Mesendoderm (in vitro differentiated cells): Measurements from ENCODE around the gene HMGA1.

ENCODE experiments used
- DNase-seq: peaks from one replicate; pipeline ENCODE4 v3.0.0; 2013
- H2AK5ac ChIP-seq: 2 replicates; pipeline ENCODE4 v1.6.1; 2013; ENCODE audit warnings: low read length, inconsistent platforms
- H2BK120ac ChIP-seq: 2 replicates; pipeline ENCODE4 v1.6.1; 2013; ENCODE audit warnings: low read depth, mild to moderate bottlenecking, low read length, moderate library complexity, mixed read lengths
- H2BK15ac ChIP-seq: replicated peaks from 2 replicates; pipeline ENCODE4 v1.6.1; 2013; ENCODE audit warnings: low read depth, mild to moderate bottlenecking, moderate library complexity
- H2BK5ac ChIP-seq: 2 replicates; pipeline ENCODE4 v1.6.1; 2013; ENCODE audit warnings: low read length, inconsistent platforms
- H3K18ac ChIP-seq: 2 replicates; pipeline ENCODE4 v1.6.1; 2013; ENCODE audit warnings: mild to moderate bottlenecking, low read length, mixed read lengths
- H3K23ac ChIP-seq: one replicate; pipeline ENCODE4 v1.6.1; 2013; ENCODE audit warnings: low read length
- H3K27ac ChIP-seq: 2 replicates; pipeline ENCODE4 v1.5.1; 2013; ENCODE audit warnings: low read depth, mild to moderate bottlenecking, inconsistent platforms, low read length, moderate library complexity
- H3K27me3 ChIP-seq: 2 replicates; pipeline ENCODE4 v1.6.1; 2013; ENCODE audit warnings: low read length, control low read depth, mild to moderate bottlenecking, inconsistent platforms; ENCODE audit not compliant: insufficient read depth, poor library complexity
- H3K36me3 ChIP-seq: 2 replicates; pipeline ENCODE4 v1.6.1; 2013; ENCODE audit warnings: low read length, inconsistent platforms; ENCODE audit not compliant: control insufficient read depth, insufficient read depth
- H3K4ac ChIP-seq: one replicate; pipeline ENCODE4 v1.6.1; 2013; ENCODE audit warnings: low read depth, mild to moderate bottlenecking, low read length, moderate library complexity
- H3K4me1 ChIP-seq: 2 replicates; pipeline ENCODE4 v1.6.1; 2013; ENCODE audit warnings: low read depth, low read length, inconsistent platforms; ENCODE audit not compliant: control insufficient read depth
- H3K4me2 ChIP-seq: 2 replicates; pipeline ENCODE4 v1.6.1; 2013; ENCODE audit warnings: low read length
- H3K4me3 ChIP-seq: 2 replicates; pipeline ENCODE4 v1.5.1; 2013; ENCODE audit warnings: mild to moderate bottlenecking, low read length
- H3K56ac ChIP-seq: one replicate; pipeline ENCODE4 v1.6.1; 2013; ENCODE audit warnings: low read length
- H3K79me1 ChIP-seq: 2 replicates; pipeline ENCODE4 v1.6.1; 2013; ENCODE audit warnings: low read length, inconsistent platforms
- H3K79me2 ChIP-seq: 2 replicates; pipeline ENCODE4 v1.6.1; 2013; ENCODE audit warnings: mild to moderate bottlenecking, low read length; ENCODE audit not compliant: control insufficient read depth, insufficient read depth
- H3K9ac ChIP-seq: 2 replicates; pipeline ENCODE4 v1.6.1; 2013; ENCODE audit warnings: low read length, inconsistent platforms
- H4K5ac ChIP-seq: one replicate; pipeline ENCODE4 v1.6.1; 2013; ENCODE audit warnings: low read length
- H4K8ac ChIP-seq: one replicate; pipeline ENCODE4 v1.6.1; 2013; ENCODE audit warnings: low read depth, mild to moderate bottlenecking, control low read depth, low read length, moderate library complexity
- WGBS: extraction: QIAGEN DNeasy Blood & Tissue Kit; methylation state at CpG from one replicate; pipeline ENCODE4 v1.1.7; 2013; ENCODE audit warnings: low lambda C conversion rate, missing lambda C conversion rate; ENCODE audit not compliant: insufficient coverage; ENCODE audit errors: extremely low coverage; 5-methylcytosine and 5-hydroxymethylcytosine counted together

The HMGA1 gene

DNA sequence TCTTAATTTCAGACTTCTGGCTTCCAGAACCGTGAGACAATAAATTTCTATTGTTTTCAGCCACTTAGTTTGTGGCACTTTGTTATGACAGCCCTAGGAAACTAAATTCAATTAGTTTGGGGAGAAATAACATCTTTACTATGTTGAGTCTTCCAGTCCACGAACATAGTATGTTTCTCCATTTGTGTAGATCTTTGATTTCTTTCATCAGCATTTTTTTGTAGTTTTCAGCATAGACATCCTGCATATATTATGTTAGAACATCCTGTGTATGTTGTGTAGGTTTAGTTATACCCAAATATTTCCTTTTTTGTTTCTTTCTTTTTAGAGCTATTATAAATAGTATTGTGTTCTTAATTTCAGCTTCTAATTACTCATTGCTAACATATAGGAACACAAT, 18.0 kb upstream of the HMGA1 start:
- Histone ChIP-seq H3K36me3 (no peaks in the 10 kb centered on the region), H2BK15ac (no peak overlapping the region), H3K56ac (no peak overlapping the region), H3K27ac (no peak overlapping the region), H3K79me2 (no peaks in the 10 kb centered on the region), H3K4ac (no peak overlapping the region), H3K4me3 (no peak overlapping the region), H3K27me3 (no peaks in the 10 kb centered on the region), H3K18ac (no peak overlapping the region), H4K5ac (no peak overlapping the region), H2BK120ac (no peak overlapping the region), H3K4me2 (no peak overlapping the region), H3K23ac (no peak overlapping the region), H2AK5ac (no peak overlapping the region), H3K9ac (no peak overlapping the region), H3K4me1 (peaks cover 1% of the 10 kb centered on the region), H3K79me1 (no peaks in the 10 kb centered on the region), H2BK5ac (no peak overlapping the region), H4K8ac (no peak overlapping the region)
- no peak for DNase-seq
- WGBS, result no CpG with 5 or more reads among the region's 2 CpGs

DNA sequence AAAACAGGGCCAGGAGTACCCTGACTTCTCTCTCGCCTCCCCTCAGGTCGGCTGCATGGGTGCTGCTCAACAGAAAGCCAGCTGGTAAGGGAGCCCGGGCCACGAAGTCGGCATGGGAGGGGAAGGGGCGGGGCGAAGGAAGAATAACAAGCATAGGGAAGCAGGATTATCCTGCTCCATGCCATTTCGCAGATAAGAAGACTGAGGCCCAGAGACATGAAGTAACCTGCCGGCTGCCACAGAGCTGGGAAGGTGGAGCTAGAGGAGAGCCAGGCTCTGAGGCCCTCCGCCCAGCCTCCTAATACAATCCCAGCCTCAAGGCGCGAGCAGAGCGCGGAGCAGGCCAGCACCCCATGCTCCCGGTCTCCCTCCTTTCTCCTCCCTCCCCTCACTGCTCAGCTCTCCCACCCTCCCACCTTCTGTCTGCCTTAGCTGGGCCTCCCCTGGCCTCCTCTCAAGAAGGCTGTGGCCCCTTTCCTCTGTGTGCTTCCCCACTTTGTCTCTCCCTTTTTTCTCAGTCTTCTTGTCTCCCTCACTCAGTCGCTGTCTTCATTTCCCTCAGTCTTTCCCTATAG, 13.2 kb upstream of the HMGA1 start:
- H3K56ac ChIP-seq, result peak overlapping the region; percentile 90
- no peak for DNase-seq
- H3K4me3 ChIP-seq, result no peak overlapping the region

DNA sequence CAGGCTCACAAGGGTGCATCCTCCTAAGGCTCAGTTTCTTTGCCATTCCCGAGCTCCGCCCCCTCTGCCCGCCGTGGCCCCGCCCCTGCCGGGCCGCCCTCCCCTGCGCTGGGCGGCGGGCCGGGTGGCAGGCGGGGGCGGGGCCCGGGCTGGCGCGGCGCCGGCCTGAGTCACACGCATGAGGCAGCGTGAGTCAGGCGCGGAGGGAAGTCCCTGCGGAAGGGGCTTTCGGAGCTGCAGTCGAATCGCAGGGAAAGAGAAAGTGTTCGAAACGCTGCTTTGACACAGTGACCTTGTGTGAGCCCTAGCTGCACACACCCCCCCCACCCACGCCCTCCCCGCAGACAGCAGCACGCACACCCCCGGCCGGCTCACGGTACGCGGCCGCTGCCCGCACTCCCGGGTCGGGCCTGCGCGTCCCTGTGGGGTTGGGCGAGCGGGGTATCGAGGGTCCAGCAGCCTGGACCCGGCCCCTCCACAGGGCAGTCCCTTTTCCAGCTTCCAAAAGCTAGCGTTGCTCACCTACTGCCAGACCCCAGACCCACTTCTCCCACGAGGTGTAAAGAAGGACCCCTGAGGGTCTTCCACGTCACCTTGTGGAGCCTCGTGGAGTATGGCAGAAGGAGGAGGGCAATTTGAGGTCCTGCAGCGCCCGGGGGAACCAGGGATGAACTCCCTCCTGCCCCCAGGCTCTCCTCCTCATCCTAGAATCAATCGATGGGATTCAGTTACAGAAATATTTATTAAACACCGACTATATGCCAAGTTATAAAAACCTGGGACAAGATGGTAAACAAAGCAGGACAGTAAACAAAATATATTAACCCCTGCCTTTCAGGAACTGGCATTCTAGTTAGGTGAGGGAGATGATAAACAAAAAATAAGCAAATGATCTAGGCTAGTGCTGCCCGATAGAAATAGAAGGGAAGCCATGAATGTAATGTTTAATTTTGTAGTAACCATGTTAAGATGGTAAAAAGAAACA, 12.4 kb upstream of the HMGA1 start:
- no peak overlapping the region for H4K5ac ChIP-seq
- no peaks in the 10 kb centered on the region for H3K79me1 ChIP-seq
- DNase-seq, result peak; percentile 94
- H3K9ac ChIP-seq, result peak overlapping the region; percentile 75
- peak overlapping the region; percentile 96 for H3K4ac ChIP-seq
- H3K56ac ChIP-seq, result peak overlapping the region; percentile 90
- H3K27me3 ChIP-seq, result no peaks in the 10 kb centered on the region
- peaks cover 18% of the 10 kb centered on the region for H3K4me1 ChIP-seq
- no peak overlapping the region for H2AK5ac ChIP-seq
- peak overlapping the region; percentile 87 for H3K27ac ChIP-seq
- no peak overlapping the region for H4K8ac ChIP-seq
- H2BK120ac ChIP-seq, result peak overlapping the region; percentile 54
- H3K36me3 ChIP-seq, result no peaks in the 10 kb centered on the region
- peak overlapping the region; percentile 6 for H2BK5ac ChIP-seq
- H3K4me3 ChIP-seq, result no peak overlapping the region
- peak overlapping the region; percentile 99 for H3K18ac ChIP-seq
- peak overlapping the region; percentile 86 for H3K4me2 ChIP-seq
- WGBS, result no CpG with 5 or more reads among the region's 55 CpGs
- H3K79me2 ChIP-seq, result no peaks in the 10 kb centered on the region
- H2BK15ac ChIP-seq, result peak overlapping the region; percentile 28
- H3K23ac ChIP-seq, result peak overlapping the region; percentile 59

More for the DNA sequence above, 13.2 kb upstream of the HMGA1 start:
- H3K4me2 ChIP-seq, result peak overlapping the region; percentile 86
- no peak overlapping the region for H3K23ac ChIP-seq
- H3K4me1 ChIP-seq, result peaks cover 18% of the 10 kb centered on the region
- no peak overlapping the region for H2AK5ac ChIP-seq
- peak overlapping the region; percentile 70 for H2BK5ac ChIP-seq
- no peak overlapping the region for H2BK15ac ChIP-seq
- no peaks in the 10 kb centered on the region for H3K36me3 ChIP-seq
- no peaks in the 10 kb centered on the region for H3K27me3 ChIP-seq
- H4K5ac ChIP-seq, result no peak overlapping the region
- no peak overlapping the region for H3K18ac ChIP-seq
- WGBS, result no CpG with 5 or more reads among the region's 16 CpGs
- no peaks in the 10 kb centered on the region for H3K79me1 ChIP-seq
- H2BK120ac ChIP-seq, result no peak overlapping the region
- peak overlapping the region; percentile 68 for H3K9ac ChIP-seq
- no peak overlapping the region for H4K8ac ChIP-seq
- no peaks in the 10 kb centered on the region for H3K79me2 ChIP-seq
- H3K27ac ChIP-seq, result peak overlapping the region; percentile 57
- peak overlapping the region; percentile 22 for H3K4ac ChIP-seq

DNA sequence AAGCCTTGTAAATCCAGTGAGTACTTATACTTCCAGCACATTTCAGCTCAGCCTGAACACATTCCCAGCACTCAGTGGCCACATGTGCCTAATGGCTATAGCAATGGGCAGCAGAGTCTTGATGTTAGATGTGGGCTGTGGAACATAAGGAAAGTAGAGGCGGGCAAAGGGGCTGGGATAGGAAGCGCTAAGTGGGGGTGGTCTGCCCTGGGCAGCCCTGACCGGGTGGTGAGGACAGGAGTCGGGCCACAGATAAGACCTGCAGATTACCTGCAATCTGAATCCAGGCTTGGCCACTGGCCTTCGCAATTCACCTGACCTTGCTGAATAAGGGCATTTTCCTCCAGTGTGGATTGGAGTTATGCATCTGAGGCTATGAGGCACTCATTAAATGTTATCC, 11.1 kb upstream of the HMGA1 start:
- Histone ChIP-seq H3K27me3 (no peaks in the 10 kb centered on the region), H3K27ac (no peak overlapping the region), H4K8ac (no peak overlapping the region), H3K23ac (no peak overlapping the region), H3K4me1 (peaks cover 18% of the 10 kb centered on the region), H3K79me1 (no peaks in the 10 kb centered on the region), H3K9ac (no peak overlapping the region), H3K56ac (no peak overlapping the region), H2AK5ac (no peak overlapping the region), H2BK5ac (no peak overlapping the region), H2BK15ac (no peak overlapping the region), H3K36me3 (no peaks in the 10 kb centered on the region), H2BK120ac (no peak overlapping the region), H3K4ac (peak overlapping the region; percentile 95), H3K18ac (no peak overlapping the region), H3K79me2 (no peaks in the 10 kb centered on the region), H4K5ac (no peak overlapping the region), H3K4me3 (no peak overlapping the region), H3K4me2 (no peak overlapping the region)
- DNase-seq, result no peak
- WGBS, result no CpG with 5 or more reads among the region's 5 CpGs

DNA sequence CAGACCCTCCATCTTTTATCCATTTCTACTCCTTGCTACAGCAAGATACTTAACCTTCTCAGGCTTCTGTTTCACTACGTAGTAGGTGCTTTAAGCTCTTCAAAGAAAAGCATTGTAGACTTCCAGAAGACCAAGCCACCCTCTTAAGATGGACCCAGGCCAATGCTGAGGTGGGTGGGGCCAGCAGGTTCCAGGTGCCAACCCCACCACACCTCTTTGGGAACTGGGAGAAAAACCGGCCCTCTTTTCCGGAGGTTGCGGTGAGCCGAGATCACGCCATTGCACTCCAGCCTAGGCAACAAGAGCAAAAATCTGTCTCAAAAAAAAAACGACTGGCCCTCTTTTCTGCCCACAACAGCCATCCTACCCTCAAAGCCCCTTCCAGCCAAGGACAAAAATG, 10.6 kb upstream of the HMGA1 start:
- Histone ChIP-seq H3K56ac (peak overlapping the region; percentile 91), H3K79me2 (no peaks in the 10 kb centered on the region), H3K4me2 (no peak overlapping the region), H3K4me3 (no peak overlapping the region), H3K27ac (no peak overlapping the region), H3K9ac (peak overlapping the region; percentile 62), H3K23ac (peak overlapping the region; percentile 67), H3K4ac (peak overlapping the region; percentile 95), H3K18ac (peak overlapping the region; percentile 19), H3K36me3 (no peaks in the 10 kb centered on the region), H2BK5ac (peak overlapping the region; percentile 96), H3K79me1 (no peaks in the 10 kb centered on the region), H2BK120ac (no peak overlapping the region), H3K27me3 (no peaks in the 10 kb centered on the region), H2AK5ac (peak overlapping the region; percentile 95), H3K4me1 (peaks cover 18% of the 10 kb centered on the region), H4K8ac (no peak overlapping the region), H4K5ac (no peak overlapping the region), H2BK15ac (no peak overlapping the region)
- DNase-seq, result no peak
- WGBS, result no CpG with 5 or more reads among the region's 7 CpGs
